ENCODE data around the gene DEGS1.

DNA sequence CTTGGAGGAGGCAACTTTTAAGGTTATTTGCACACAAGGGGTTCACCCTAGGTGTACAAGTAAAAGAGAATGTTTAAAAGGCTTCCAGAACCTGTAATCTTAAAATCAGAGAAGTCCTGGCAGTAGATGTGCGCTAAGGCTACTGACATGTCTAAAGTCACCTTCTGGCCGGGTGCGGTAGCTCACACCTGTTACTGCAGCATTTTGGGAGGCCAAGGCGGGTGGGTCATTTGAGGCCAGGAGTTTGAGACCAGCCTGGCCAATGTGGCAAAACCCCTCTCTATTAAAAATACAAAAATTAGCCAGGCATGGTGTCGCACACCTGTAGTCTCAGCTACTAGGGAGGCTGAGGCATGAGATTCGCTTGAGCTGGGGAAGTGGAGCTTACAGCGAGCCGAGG lies 20.3 kb upstream of the DEGS1 start:
- TF ChIP-seq, protein P1, sequence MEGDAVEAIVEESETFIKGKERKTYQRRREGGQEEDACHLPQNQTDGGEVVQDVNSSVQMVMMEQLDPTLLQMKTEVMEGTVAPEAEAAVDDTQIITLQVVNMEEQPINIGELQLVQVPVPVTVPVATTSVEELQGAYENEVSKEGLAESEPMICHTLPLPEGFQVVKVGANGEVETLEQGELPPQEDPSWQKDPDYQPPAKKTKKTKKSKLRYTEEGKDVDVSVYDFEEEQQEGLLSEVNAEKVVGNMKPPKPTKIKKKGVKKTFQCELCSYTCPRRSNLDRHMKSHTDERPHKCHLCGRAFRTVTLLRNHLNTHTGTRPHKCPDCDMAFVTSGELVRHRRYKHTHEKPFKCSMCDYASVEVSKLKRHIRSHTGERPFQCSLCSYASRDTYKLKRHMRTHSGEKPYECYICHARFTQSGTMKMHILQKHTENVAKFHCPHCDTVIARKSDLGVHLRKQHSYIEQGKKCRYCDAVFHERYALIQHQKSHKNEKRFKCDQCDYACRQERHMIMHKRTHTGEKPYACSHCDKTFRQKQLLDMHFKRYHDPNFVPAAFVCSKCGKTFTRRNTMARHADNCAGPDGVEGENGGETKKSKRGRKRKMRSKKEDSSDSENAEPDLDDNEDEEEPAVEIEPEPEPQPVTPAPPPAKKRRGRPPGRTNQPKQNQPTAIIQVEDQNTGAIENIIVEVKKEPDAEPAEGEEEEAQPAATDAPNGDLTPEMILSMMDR (conservative IDR thresholded peaks at IDR 0.05 in 1 of 2, IDR thresholded peaks at IDR 0.05 in 1 of 2; ENCODE audit: low read depth in 1 of 2, low read length in 2 of 2): no peak
- no peak for TF ChIP-seq EZH2 (IDR thresholded peaks at IDR 0.05; ENCODE audit: low read length, missing control alignments)

Data from fibroblast of lung (primary cell).